GM23338 (cell line): ENCODE data around the gene TMEM187.

Source experiments
- CREB1 ChIP-seq: fragments of 250-450 bp; sonication (Bioruptor Pico); IDR thresholded peaks from 2 replicates; pipeline ENCODE4 v1.5.0; 2020; ENCODE audit warnings: low read depth, mild to moderate bottlenecking, moderate library complexity
- CTCF ChIP-seq, 2 experiments: fragments of 200-600 bp in 1 of 2; sonication (generic) in 1 of 2; conservative IDR thresholded peaks; 2 replicates each; pipeline versions ENCODE4 v1.5.1 to v1.6.1; 2016 to 2017; ENCODE audit warnings: antibody characterized with exemption in 2 of 2, low read depth in 2 of 2, mild to moderate bottlenecking in 2 of 2, moderate library complexity in 1 of 2
- ETS1 ChIP-seq: IDR thresholded peaks from 2 replicates; pipeline ENCODE4 v1.6.1; 2016; ENCODE audit warnings: antibody characterized with exemption
- EZH2 ChIP-seq: fragments of 200-600 bp; sonication (generic); IDR thresholded peaks from one replicate; pipeline ENCODE4 v1.8.0; 2017; ENCODE audit warnings: antibody characterized with exemption, mild to moderate bottlenecking, low read depth; ENCODE audit not compliant: unreplicated experiment
- EZH2phosphoT487 ChIP-seq: fragments of 200-600 bp; sonication (generic); IDR thresholded peaks from one replicate; pipeline ENCODE4 v1.8.1; 2018; ENCODE audit warnings: antibody characterized with exemption; ENCODE audit not compliant: unreplicated experiment
- NANOG ChIP-seq: IDR thresholded peaks from 2 replicates; pipeline ENCODE4 v1.6.1; 2016; ENCODE audit warnings: antibody characterized with exemption, borderline replicate concordance
- POLR2AphosphoS5 ChIP-seq: IDR thresholded peaks from 2 replicates; pipeline ENCODE4 v1.6.1; 2016; ENCODE audit warnings: antibody characterized with exemption, low read depth
- REST ChIP-seq: IDR thresholded peaks from one replicate; pipeline ENCODE4 v1.6.1; 2018; ENCODE audit warnings: antibody characterized with exemption; ENCODE audit not compliant: unreplicated experiment
- STAT1 ChIP-seq: IDR thresholded peaks from one replicate; pipeline ENCODE4 v1.6.1; 2016; ENCODE audit warnings: antibody characterized with exemption; ENCODE audit not compliant: unreplicated experiment
- ZNF331 ChIP-seq: fragments of 250-450 bp; sonication (Bioruptor Pico); IDR thresholded peaks from 2 replicates; pipeline ENCODE4 v1.5.0; 2020; ENCODE audit warnings: low read depth, mild to moderate bottlenecking, moderate library complexity
- ZNF462 ChIP-seq: fragments of 250-450 bp; sonication (Bioruptor Pico); IDR thresholded peaks from 2 replicates; pipeline ENCODE4 v1.5.0; 2020; ENCODE audit warnings: mild to moderate bottlenecking, moderate library complexity

- no peak for TF ChIP-seq CTCF (conservative IDR thresholded peaks at IDR 0.05; ENCODE audit: low read depth in 2 of 2)
- no peak for TF ChIP-seq EZH2
- no peak for TF ChIP-seq POLR2AphosphoS5
- TF ChIP-seq ETS1, result no peak
- TF ChIP-seq REST, result no peak
- TF ChIP-seq NANOG, result no peak
- no peak for TF ChIP-seq ZNF331 (CRISPR knock-in tag)
- no peak for TF ChIP-seq EZH2phosphoT487
- no peak for TF ChIP-seq STAT1
- TF ChIP-seq ZNF462, result no peak
- TF ChIP-seq CREB1 (CRISPR knock-in tag), result no peak
Measured at GRCh38 chrX:153969125-153969903, 3.2 kb upstream of the TMEM187 start.
